ENCODE data around the gene CCDC88C. TPM values are rescaled to one million over a fixed set of nuclear protein-coding genes. Genes with fewer than 3 reads are reported as not detected.

The CCDC88C gene
- total and polyA plus RNA-seq, 2 donors (not counting 3 experiments of a cell fraction or from before 2014, with no cell fraction given): 11.4 to 52.1 TPM

DNA sequence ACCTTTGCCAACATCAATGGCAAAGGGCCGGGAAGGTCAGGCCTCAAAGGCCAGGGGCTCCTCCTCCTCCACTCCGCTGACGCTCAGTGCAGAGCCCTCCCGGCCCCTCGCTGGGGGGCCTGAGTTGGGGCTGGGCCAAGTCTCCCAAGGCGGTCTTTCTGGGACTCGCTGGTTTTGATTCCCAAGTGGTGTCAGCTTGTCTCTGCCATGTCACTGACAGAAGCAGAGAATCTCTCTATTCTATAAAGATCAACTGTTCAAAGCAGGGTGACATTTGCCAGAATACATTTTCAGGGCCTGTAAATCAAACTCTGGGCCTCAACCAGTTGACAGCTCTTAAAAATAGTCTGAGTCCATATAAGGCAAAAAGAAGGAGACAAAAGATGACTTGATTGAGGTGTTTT is 75.9 kb downstream of the CCDC88C start:
- H3K4me1 ChIP-seq (ENCODE audit: control insufficient read depth, extremely low read depth, insufficient read depth, low read length): peaks cover 11% of the 10 kb centered on the region
- H3K27ac ChIP-seq (ENCODE audit: insufficient read depth, low read depth, low read length): no peak overlapping the region
- no peaks in the 10 kb centered on the region for H3K27me3 ChIP-seq (ENCODE audit: control insufficient read depth in 2 of 2, insufficient read depth in 2 of 2, low read length in 2 of 2)
- ChIA-PET CTCF (interaction anchor here (1.4 kb wide), 1 partner anchor 18 kb away, joined by 4 read pairs; no protein-coding TSS in a partner anchor), POLR2A (no interaction called here)
- H3K4me2 ChIP-seq (ENCODE audit: insufficient read depth, low read length): no peak overlapping the region
- DNase-seq (ENCODE audit: low read depth, low spot score) (no peak), FAIRE-seq (no peak)
- intact Hi-C loops (cut with micrococcal nuclease) (no loop called here), dilution Hi-C loops (cut with MboI; ENCODE audit: extremely low pct_ligation_motif_present, low sequenced_read_pairs) (no loop called here)
- H2AFZ ChIP-seq (ENCODE audit: low read depth, low read length): no peak overlapping the region
- H3K9me1 ChIP-seq (replicated peaks; ENCODE audit: control insufficient read depth, extremely low read depth, insufficient read depth, low read length): no peaks in the 10 kb centered on the region
- H3K9me3 ChIP-seq (replicated peaks; ENCODE audit: control insufficient read depth, insufficient read depth, low read length): no peaks in the 10 kb centered on the region
- TF ChIP-seq, protein P1, sequence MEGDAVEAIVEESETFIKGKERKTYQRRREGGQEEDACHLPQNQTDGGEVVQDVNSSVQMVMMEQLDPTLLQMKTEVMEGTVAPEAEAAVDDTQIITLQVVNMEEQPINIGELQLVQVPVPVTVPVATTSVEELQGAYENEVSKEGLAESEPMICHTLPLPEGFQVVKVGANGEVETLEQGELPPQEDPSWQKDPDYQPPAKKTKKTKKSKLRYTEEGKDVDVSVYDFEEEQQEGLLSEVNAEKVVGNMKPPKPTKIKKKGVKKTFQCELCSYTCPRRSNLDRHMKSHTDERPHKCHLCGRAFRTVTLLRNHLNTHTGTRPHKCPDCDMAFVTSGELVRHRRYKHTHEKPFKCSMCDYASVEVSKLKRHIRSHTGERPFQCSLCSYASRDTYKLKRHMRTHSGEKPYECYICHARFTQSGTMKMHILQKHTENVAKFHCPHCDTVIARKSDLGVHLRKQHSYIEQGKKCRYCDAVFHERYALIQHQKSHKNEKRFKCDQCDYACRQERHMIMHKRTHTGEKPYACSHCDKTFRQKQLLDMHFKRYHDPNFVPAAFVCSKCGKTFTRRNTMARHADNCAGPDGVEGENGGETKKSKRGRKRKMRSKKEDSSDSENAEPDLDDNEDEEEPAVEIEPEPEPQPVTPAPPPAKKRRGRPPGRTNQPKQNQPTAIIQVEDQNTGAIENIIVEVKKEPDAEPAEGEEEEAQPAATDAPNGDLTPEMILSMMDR (IDR thresholded peaks at IDR 0.05; ENCODE audit: extremely low read depth in 1 of 2, insufficient read depth in 1 of 2, low read depth in 1 of 2, low read length in 2 of 2): no peak
- TF ChIP-seq GATA2 (IDR thresholded peaks at IDR 0.05; ENCODE audit: insufficient read depth, insufficient read length, low read depth, low read length): no peak
- no peak overlapping the region for H3K4me3 ChIP-seq (replicated peaks in 1 of 3; ENCODE audit: insufficient read depth in 1 of 3, low read depth in 1 of 3, low read length in 3 of 3)
- no peaks in the 10 kb centered on the region for H3K79me2 ChIP-seq (ENCODE audit: control insufficient read depth, insufficient read depth, low read length)
- no peak overlapping the region for H3K9ac ChIP-seq (replicated peaks; ENCODE audit: extremely low read depth, insufficient read depth, low read length)
- BruUV-seq (replicated peaks): no TSS peak
- H4K20me1 ChIP-seq (replicated peaks; ENCODE audit: control insufficient read depth, extremely low read depth, insufficient read depth, low read length): no peaks in the 10 kb centered on the region
- H3K36me3 ChIP-seq (ENCODE audit: control insufficient read depth in 2 of 2, extremely low read depth in 1 of 2, insufficient read depth in 2 of 2, low read length in 2 of 2): peaks cover 0 to 29% of the 10 kb centered on the region in 2 experiments

DNA sequence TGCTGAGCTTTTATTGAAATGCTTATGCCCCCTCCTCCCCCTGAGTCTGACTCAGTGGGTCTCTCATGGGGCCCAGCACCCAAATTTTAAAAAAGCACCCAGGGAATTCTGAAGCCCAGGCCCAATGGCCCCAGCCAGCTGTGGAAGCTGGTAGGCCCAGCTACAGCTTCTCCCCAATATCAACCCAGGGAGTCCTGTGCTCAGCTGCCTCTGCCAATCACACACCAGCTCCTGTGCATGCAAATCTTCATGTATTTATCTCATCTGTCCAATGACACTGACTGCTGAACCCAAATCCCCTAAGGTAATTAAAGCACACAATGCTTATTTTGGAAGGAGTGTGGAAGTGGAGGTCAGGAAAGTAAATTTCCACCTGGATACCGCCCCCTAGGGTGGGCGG is 76.3 kb downstream of the CCDC88C start:
- no TSS peak for BruUV-seq (replicated peaks)
- FAIRE-seq: no peak
- Histone ChIP-seq H3K4me2 (ENCODE audit: insufficient read depth, low read length) (no peak overlapping the region), H3K9ac (replicated peaks; ENCODE audit: extremely low read depth, insufficient read depth, low read length) (no peak overlapping the region), H2AFZ (ENCODE audit: low read depth, low read length) (no peak overlapping the region), H3K36me3 (ENCODE audit: control insufficient read depth in 2 of 2, extremely low read depth in 1 of 2, insufficient read depth in 2 of 2, low read length in 2 of 2) (peaks cover 0 to 33% of the 10 kb centered on the region in 2 experiments), H3K9me1 (replicated peaks; ENCODE audit: control insufficient read depth, extremely low read depth, insufficient read depth, low read length) (no peaks in the 10 kb centered on the region), H3K9me3 (replicated peaks; ENCODE audit: control insufficient read depth, insufficient read depth, low read length) (no peaks in the 10 kb centered on the region), H3K4me3 (replicated peaks in 1 of 3; ENCODE audit: insufficient read depth in 1 of 3, low read depth in 1 of 3, low read length in 3 of 3) (no peak overlapping the region), H3K79me2 (ENCODE audit: control insufficient read depth, insufficient read depth, low read length) (no peaks in the 10 kb centered on the region), H4K20me1 (replicated peaks; ENCODE audit: control insufficient read depth, extremely low read depth, insufficient read depth, low read length) (no peaks in the 10 kb centered on the region), H3K27ac (ENCODE audit: insufficient read depth, low read depth, low read length) (no peak overlapping the region), H3K27me3 (ENCODE audit: control insufficient read depth in 2 of 2, insufficient read depth in 2 of 2, low read length in 2 of 2) (no peaks in the 10 kb centered on the region), H3K4me1 (ENCODE audit: control insufficient read depth, extremely low read depth, insufficient read depth, low read length) (peaks cover 7% of the 10 kb centered on the region)
- CTCF ChIA-PET: interaction anchor here (1.3 to 1.4 kb wide), 2 partner anchors 15 to 18 kb away, joined by 3 to 4 read pairs; no protein-coding TSS in a partner anchor
- dilution Hi-C loops (cut with MboI; ENCODE audit: extremely low pct_ligation_motif_present, low sequenced_read_pairs) (no loop called here), intact Hi-C loops (cut with micrococcal nuclease) (no loop called here)
- DNase-seq (ENCODE audit: low read depth, low spot score): no peak
- TF ChIP-seq FOS (IDR thresholded peaks at IDR 0.05; ENCODE audit: borderline replicate concordance, insufficient read depth, low read length): no peak
- TF ChIP-seq, protein P1 (IDR thresholded peaks at IDR 0.05; ENCODE audit: extremely low read depth in 1 of 2, insufficient read depth in 1 of 2, low read depth in 1 of 2, low read length in 2 of 2): no peak
- no peak for TF ChIP-seq POLR2AphosphoS5 (IDR thresholded peaks at IDR 0.05; ENCODE audit: insufficient read depth, low read depth, low read length)
- no peak for TF ChIP-seq EZH2 (IDR thresholded peaks at IDR 0.05; ENCODE audit: borderline replicate concordance, low read depth, low read length, severe bottlenecking)
- TF ChIP-seq MYC (IDR thresholded peaks at IDR 0.05; ENCODE audit: low read depth, low read length): no peak
- no peak for TF ChIP-seq POLR2A (IDR thresholded peaks at IDR 0.05; ENCODE audit: low read depth, low read length)
- no peak for TF ChIP-seq JUN (IDR thresholded peaks at IDR 0.05; ENCODE audit: borderline replicate concordance, insufficient read depth, insufficient read length, low read depth)
- TF ChIP-seq GATA2 (IDR thresholded peaks at IDR 0.05; ENCODE audit: insufficient read depth, insufficient read length, low read depth, low read length): no peak
- no peak for TF ChIP-seq MAX (IDR thresholded peaks at IDR 0.05; ENCODE audit: insufficient read depth, insufficient read length)
- POLR2A ChIA-PET: no interaction called here

Data from endothelial cell of umbilical vein (primary cell).